KOPT-K1 (cell line): Measurements from ENCODE around the gene NDOR1.

Experiments
- H3K27ac ChIP-seq: fragments of 200-600 bp; sonication (generic); 2 replicates; pipeline ENCODE4 v1.5.1; 2016; ENCODE audit warnings: antibody characterized with exemption, mild to moderate bottlenecking, low read depth, low read length; ENCODE audit not compliant: poor library complexity, severe bottlenecking
- H3K36me3 ChIP-seq: fragments of 200-600 bp; sonication (generic); 2 replicates; pipeline ENCODE4 v1.5.1; 2017; ENCODE audit warnings: antibody characterized with exemption, mild to moderate bottlenecking, low read length, moderate library complexity; ENCODE audit not compliant: insufficient read depth
- H3K9me3 ChIP-seq: fragments of 200-600 bp; sonication (generic); 2 replicates; pipeline ENCODE4 v1.5.1; 2017; ENCODE audit warnings: antibody characterized with exemption, low read length, mild to moderate bottlenecking; ENCODE audit not compliant: insufficient read depth, poor library complexity, severe bottlenecking

The NDOR1 gene

GRCh38 chr9:137215196-137215986 lies 9.9 kb downstream of the NDOR1 start:
- Histone ChIP-seq H3K36me3 (peaks cover 72% of the 10 kb centered on the region; the same call in 1 of the 2 replicates), H3K27ac (no peak overlapping the region), H3K9me3 (no peaks in the 10 kb centered on the region)

- no peak overlapping the region for H3K27ac ChIP-seq
- H3K36me3 ChIP-seq = peaks cover 63% of the 10 kb centered on the region; the same call in 1 of the 2 replicates
- no peaks in the 10 kb centered on the region for H3K9me3 ChIP-seq
Measured at GRCh38 chr9:137216188-137216965, 10.9 kb downstream of the NDOR1 start.

- Histone ChIP-seq H3K36me3 (peaks cover 58% of the 10 kb centered on the region; the same call in 1 of the 2 replicates), H3K27ac (no peak overlapping the region), H3K9me3 (no peaks in the 10 kb centered on the region)
Measured at GRCh38 chr9:137217276-137218211, 12.0 kb downstream of the NDOR1 start.

GRCh38 chr9:137218212-137218753 lies 12.8 kb downstream of the NDOR1 start:
- Histone ChIP-seq H3K9me3 (no peaks in the 10 kb centered on the region), H3K27ac (no peak overlapping the region), H3K36me3 (peaks cover 51% of the 10 kb centered on the region; the same call in 1 of the 2 replicates)

GRCh38 chr9:137218754-137219271 lies 13.3 kb downstream of the NDOR1 start:
- no peak overlapping the region for H3K27ac ChIP-seq
- peaks cover 45% of the 10 kb centered on the region; the same call in 1 of the 2 replicates for H3K36me3 ChIP-seq
- no peaks in the 10 kb centered on the region for H3K9me3 ChIP-seq

GRCh38 chr9:137219757-137220316 lies 14.3 kb downstream of the NDOR1 start:
- H3K9me3 ChIP-seq = no peaks in the 10 kb centered on the region
- no peak overlapping the region for H3K27ac ChIP-seq
- H3K36me3 ChIP-seq = peaks cover 36% of the 10 kb centered on the region; the same call in 1 of the 2 replicates

- no peak overlapping the region for H3K27ac ChIP-seq
- H3K36me3 ChIP-seq = peaks cover 29% of the 10 kb centered on the region; the same call in 1 of the 2 replicates
- H3K9me3 ChIP-seq = no peaks in the 10 kb centered on the region
Measured at GRCh38 chr9:137220317-137221094, 15.0 kb downstream of the NDOR1 start.

- H3K27ac ChIP-seq = no peak overlapping the region
- H3K36me3 ChIP-seq = peaks cover 23% of the 10 kb centered on the region; the same call in 1 of the 2 replicates
- H3K9me3 ChIP-seq = no peaks in the 10 kb centered on the region
Measured at GRCh38 chr9:137221095-137221505, 15.6 kb downstream of the NDOR1 start.

- no peak overlapping the region for H3K27ac ChIP-seq
- H3K36me3 ChIP-seq = peaks cover 18% of the 10 kb centered on the region; the same call in 1 of the 2 replicates
Measured at GRCh38 chr9:137221506-137222111, 16.1 kb downstream of the NDOR1 start.

GRCh38 chr9:137222190-137223077 lies 16.9 kb downstream of the NDOR1 start, which contains the start of gene RNF208:
Gene RNF208, minus strand, starts transcription at chr9:137222240. Its CDS starts 1,028 bp downstream, at chr9:137221212.
- Histone ChIP-seq H3K9me3 (no peaks in the 10 kb centered on the region), H3K36me3 (peaks cover 11% of the 10 kb centered on the region; the same call in 1 of the 2 replicates), H3K27ac (peak within 1 kb of the TSS; percentile 88)

More at GRCh38 chr9:137221506-137222111, 16.1 kb downstream of the NDOR1 start:
- H3K9me3 ChIP-seq = no peaks in the 10 kb centered on the region

- Histone ChIP-seq H3K27ac (peak overlapping the region; percentile 88), H3K36me3 (peaks cover 7% of the 10 kb centered on the region; the same call in 1 of the 2 replicates), H3K9me3 (no peaks in the 10 kb centered on the region)
Measured at GRCh38 chr9:137223078-137223970, 17.8 kb downstream of the NDOR1 start.
